ENCODE data around the gene ANK3. TPM values are rescaled to one million over a fixed set of nuclear protein-coding genes. Genes with fewer than 3 reads are reported as not detected.

Gene ANK3
- total RNA-seq, 4 donors from 2014 or later: 34.8 to 91.3 (median 56.7) TPM

GRCh38 chr10:60141896-60142559 lies 247.6 kb downstream of the ANK3 start:
- DNase-seq: no peak
- no peaks in the 10 kb centered on the region for H3K36me3 ChIP-seq
- no peak overlapping the region for H3K4me3 ChIP-seq
- no peak for TF ChIP-seq POLR2A (IDR thresholded peaks at IDR 0.05)
- no peak for TF ChIP-seq CTCF (IDR thresholded peaks at IDR 0.05)
- H3K4me1 ChIP-seq: no peaks in the 10 kb centered on the region
- peak overlapping the region; percentile 78 to 86 for H3K27ac ChIP-seq
- H3K27me3 ChIP-seq: no peaks in the 10 kb centered on the region
- H3K9me3 ChIP-seq: no peaks in the 10 kb centered on the region
- intact Hi-C loops (cut with DNase I; ENCODE audit: low total_unique reads): no loop called here

- TF ChIP-seq CTCF (IDR thresholded peaks at IDR 0.05) (no peak), POLR2A (IDR thresholded peaks at IDR 0.05) (no peak)
- intact Hi-C loops (cut with DNase I; ENCODE audit: low total_unique reads): no loop called here
- Histone ChIP-seq H3K4me1 (no peaks in the 10 kb centered on the region), H3K9me3 (no peaks in the 10 kb centered on the region), H3K4me3 (peak overlapping the region; percentile 33 to 34), H3K27me3 (no peaks in the 10 kb centered on the region), H3K36me3 (no peaks in the 10 kb centered on the region), H3K27ac (peak overlapping the region; percentile 78 to 86)
- peak; percentile 56 to 76 for DNase-seq
Measured at GRCh38 chr10:60140651-60141632, 248.7 kb downstream of the ANK3 start.

- intact Hi-C loops (cut with DNase I; ENCODE audit: low total_unique reads): no loop called here
- no peak for TF ChIP-seq CTCF (IDR thresholded peaks at IDR 0.05)
- TF ChIP-seq POLR2A (IDR thresholded peaks at IDR 0.05): no peak
- H3K9me3 ChIP-seq: no peaks in the 10 kb centered on the region
- H3K27me3 ChIP-seq: no peaks in the 10 kb centered on the region
- peak overlapping the region; percentile 78 to 86 for H3K27ac ChIP-seq
- H3K4me3 ChIP-seq: peak overlapping the region; percentile 33 to 34
- DNase-seq: no peak
- no peaks in the 10 kb centered on the region for H3K36me3 ChIP-seq
- no peaks in the 10 kb centered on the region for H3K4me1 ChIP-seq
Measured at GRCh38 chr10:60139798-60140566, 249.7 kb downstream of the ANK3 start.

GRCh38 chr10:60139290-60139689 lies 250.4 kb downstream of the ANK3 start:
- intact Hi-C loops (cut with DNase I; ENCODE audit: low total_unique reads): no loop called here
- H3K27ac ChIP-seq: peak overlapping the region; percentile 78 to 86
- no peak for TF ChIP-seq CTCF (IDR thresholded peaks at IDR 0.05)
- no peak for TF ChIP-seq POLR2A (IDR thresholded peaks at IDR 0.05)

More at GRCh38 chr10:60139290-60139689, 250.4 kb downstream of the ANK3 start:
- Histone ChIP-seq H3K4me3 (peak overlapping the region; percentile 33 to 34), H3K9me3 (no peaks in the 10 kb centered on the region), H3K4me1 (no peaks in the 10 kb centered on the region), H3K36me3 (no peaks in the 10 kb centered on the region), H3K27me3 (no peaks in the 10 kb centered on the region)
- DNase-seq: no peak

All from uterus (tissue), 4 donors.